Measurements from ENCODE around the gene GRB10. TPM values are rescaled to one million over a fixed set of nuclear protein-coding genes. Genes with fewer than 3 reads are reported as not detected.

Gene GRB10
- total and polyA plus RNA-seq, 2 experiments from 2014 or later: 35.0 to 154 TPM

GRCh38 chr7:50771120-50772002, 11.3 kb downstream of the GRB10 start:
- Mint-ChIP-seq H3K27ac (peak overlapping the region; percentile 35; the same call in 1 of the 2 replicates), H3K27me3 (ENCODE audit: insufficient read depth, low read depth, poor library complexity) (peaks cover 9% of the 10 kb centered on the region), H3K9me3 (peaks cover 37% of the 10 kb centered on the region), H3K4me3 (no peak overlapping the region), H3K36me3 (ENCODE audit: low read depth) (peaks cover 72% of the 10 kb centered on the region), H3K4me1 (peaks cover 78% of the 10 kb centered on the region)
- H3K4me2 ChIP-seq: peak overlapping the region; percentile 45
- ATAC-seq (no peak), DNase-seq (ENCODE audit: low spot score) (no peak)
- no peaks in the 10 kb centered on the region for H3K36me3 ChIP-seq (ENCODE audit: insufficient read depth)
- peaks cover 77% of the 10 kb centered on the region for H3K4me1 ChIP-seq (ENCODE audit: insufficient read depth)
- H3K9me2 ChIP-seq (ENCODE audit: insufficient read depth): peaks cover 11% of the 10 kb centered on the region; the same call in 1 of the 2 replicates
- H2AFZ ChIP-seq: no peak overlapping the region
- H3K79me2 ChIP-seq (replicated peaks; ENCODE audit: insufficient read depth): peaks cover 91% of the 10 kb centered on the region
- H3K27ac ChIP-seq (ENCODE audit: low read depth): peak overlapping the region; percentile 89
- peaks cover 12% of the 10 kb centered on the region for H3F3A ChIP-seq (replicated peaks; ENCODE audit: low read depth)
- no peak for TF ChIP-seq ZNF331 (CRISPR knock-in tag; IDR thresholded peaks at IDR 0.05; ENCODE audit: low read depth)
- TF ChIP-seq NANOG (IDR thresholded peaks at IDR 0.05; ENCODE audit: borderline replicate concordance): no peak
- TF ChIP-seq CTCF (conservative IDR thresholded peaks at IDR 0.05; ENCODE audit: low read depth in 2 of 2): no peak
- no peak for TF ChIP-seq EZH2 (IDR thresholded peaks at IDR 0.05; ENCODE audit: low read depth, unreplicated experiment)
- no peak for TF ChIP-seq JUNB (IDR thresholded peaks at IDR 0.05; ENCODE audit: unreplicated experiment)
- TF ChIP-seq REST (IDR thresholded peaks at IDR 0.05; ENCODE audit: unreplicated experiment): no peak
- TF ChIP-seq ETS1 (IDR thresholded peaks at IDR 0.05): no peak
- TF ChIP-seq CREB1 (CRISPR knock-in tag; IDR thresholded peaks at IDR 0.05; ENCODE audit: low read depth): no peak
- no peak for TF ChIP-seq ZNF462 (CRISPR knock-in tag; IDR thresholded peaks at IDR 0.05)
- TF ChIP-seq STAT1 (IDR thresholded peaks at IDR 0.05; ENCODE audit: unreplicated experiment): no peak
- TF ChIP-seq EZH2phosphoT487 (IDR thresholded peaks at IDR 0.05; ENCODE audit: unreplicated experiment): no peak
- no peak for TF ChIP-seq ZNF114 (CRISPR knock-in tag; IDR thresholded peaks at IDR 0.05)
- TF ChIP-seq POLR2AphosphoS5 (IDR thresholded peaks at IDR 0.05; ENCODE audit: low read depth): no peak
- H3K4me3 ChIP-seq: no peak overlapping the region
- no peaks in the 10 kb centered on the region for H3K27me3 ChIP-seq (ENCODE audit: insufficient read depth)
- peaks cover 12% of the 10 kb centered on the region for H4K20me1 ChIP-seq (replicated peaks; ENCODE audit: insufficient read depth)

Measured in GM23338 (cell line).